Uterus (tissue), 2 donors: ENCODE measurements around the gene TMEM178B.

Source experiments
- CTCF ChIP-seq, 4 experiments: fragments of 200-600 bp in 2 of 4; fragments of 450-650 bp in 2 of 4; sonication (generic) in 2 of 4; IDR thresholded peaks; one replicate each; pipeline ENCODE4 v1.5.1; 2016 to 2019; ENCODE audit warnings: antibody characterized with exemption in 4 of 4, mild to moderate bottlenecking in 2 of 4, moderate library complexity in 1 of 4
- POLR2A ChIP-seq, 2 donors: fragments of 450-650 bp; IDR thresholded peaks; one replicate each; pipeline ENCODE4 v1.6.1; 2016; ENCODE audit warnings: antibody characterized with exemption in 2 of 2, mild to moderate bottlenecking in 1 of 2, moderate library complexity in 1 of 2

GRCh38 chr7:141317033-141317585 is 243.2 kb downstream of the TMEM178B start:
- no peak for TF ChIP-seq CTCF (IDR thresholded peaks at IDR 0.05)
- TF ChIP-seq POLR2A (IDR thresholded peaks at IDR 0.05), result no peak
